NOMO-1 treated with DMSO at 0.1 percent for 48 hours (cell line): Measurements from ENCODE around the gene EFCAB8.
"Not testable (repeated sequence)": the region's sequence is repeated elsewhere in the genome, so short reads cannot be mapped to it uniquely, and the experiment has no call there.

Source experiments
- DNase-seq: peaks from one replicate; lab custom pipeline; 2025; ENCODE audit not compliant: unreplicated experiment; lab: John Stamatoyannopoulos, UW

Gene EFCAB8

DNA sequence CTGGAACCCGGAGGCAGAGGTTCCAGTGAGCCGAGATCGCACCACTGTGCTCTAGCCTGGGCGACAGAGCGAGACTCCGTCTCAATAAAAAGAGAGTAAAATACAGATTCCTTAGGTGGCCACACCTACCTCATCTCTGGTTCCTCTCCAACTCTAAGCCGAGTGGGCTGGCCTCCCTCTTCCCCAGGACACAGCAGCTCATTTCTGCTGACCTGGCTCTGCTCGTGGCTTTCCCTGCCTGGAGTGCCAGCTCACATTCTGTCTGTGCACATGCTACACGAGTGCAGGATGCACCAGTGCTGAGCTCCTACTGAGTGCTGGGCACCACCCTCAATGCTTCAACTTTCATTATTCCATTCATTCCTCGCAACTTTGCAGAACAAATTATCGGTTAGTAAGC, 28.8 kb downstream of the EFCAB8 start:
- DNase-seq = no peak

- no peak for DNase-seq
Observed at GRCh38 chr20:32888636-32889035, 29.9 kb downstream of the EFCAB8 start.

- DNase-seq = no peak
Observed at GRCh38 chr20:32889281-32889680, 30.6 kb downstream of the EFCAB8 start.

GRCh38 chr20:32891491-32891890, 32.8 kb downstream of the EFCAB8 start:
- DNase-seq = no peak

DNA sequence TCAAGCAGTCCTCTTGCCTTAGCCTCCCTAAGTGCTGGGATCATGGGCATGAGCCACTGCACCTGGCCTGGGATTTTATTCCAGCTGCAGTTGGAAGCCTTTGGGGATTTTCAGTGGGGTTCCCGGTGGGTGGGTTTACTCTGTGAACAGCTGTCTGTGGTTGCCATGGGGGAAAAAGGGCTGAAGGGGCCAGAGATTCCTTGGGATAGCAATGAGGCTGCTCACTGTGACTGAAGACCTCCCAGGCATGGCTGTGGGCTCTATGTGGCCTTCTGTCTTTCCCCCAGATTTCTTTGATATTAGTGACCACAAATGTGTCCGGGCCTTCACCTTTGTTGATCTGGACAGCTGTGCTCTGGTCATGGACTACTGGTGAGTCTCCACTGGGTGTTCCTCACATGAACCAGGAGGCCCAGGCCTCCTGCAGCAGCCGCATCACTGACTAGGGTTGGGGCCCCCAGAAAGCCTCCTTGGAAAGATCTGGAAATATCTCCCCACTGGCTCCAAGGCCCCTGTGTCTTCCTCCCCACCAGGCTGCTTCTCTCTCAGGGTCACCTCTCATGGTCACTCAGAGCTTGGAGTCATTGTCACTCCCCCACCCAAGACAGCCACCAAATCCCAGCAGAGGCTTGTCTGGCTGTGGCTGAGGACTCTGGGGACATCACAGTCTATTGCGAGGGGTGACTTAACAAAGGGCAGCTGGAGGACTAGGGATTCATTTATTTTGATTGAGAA, 33.4 kb downstream of the EFCAB8 start:
- DNase-seq = no peak

DNA sequence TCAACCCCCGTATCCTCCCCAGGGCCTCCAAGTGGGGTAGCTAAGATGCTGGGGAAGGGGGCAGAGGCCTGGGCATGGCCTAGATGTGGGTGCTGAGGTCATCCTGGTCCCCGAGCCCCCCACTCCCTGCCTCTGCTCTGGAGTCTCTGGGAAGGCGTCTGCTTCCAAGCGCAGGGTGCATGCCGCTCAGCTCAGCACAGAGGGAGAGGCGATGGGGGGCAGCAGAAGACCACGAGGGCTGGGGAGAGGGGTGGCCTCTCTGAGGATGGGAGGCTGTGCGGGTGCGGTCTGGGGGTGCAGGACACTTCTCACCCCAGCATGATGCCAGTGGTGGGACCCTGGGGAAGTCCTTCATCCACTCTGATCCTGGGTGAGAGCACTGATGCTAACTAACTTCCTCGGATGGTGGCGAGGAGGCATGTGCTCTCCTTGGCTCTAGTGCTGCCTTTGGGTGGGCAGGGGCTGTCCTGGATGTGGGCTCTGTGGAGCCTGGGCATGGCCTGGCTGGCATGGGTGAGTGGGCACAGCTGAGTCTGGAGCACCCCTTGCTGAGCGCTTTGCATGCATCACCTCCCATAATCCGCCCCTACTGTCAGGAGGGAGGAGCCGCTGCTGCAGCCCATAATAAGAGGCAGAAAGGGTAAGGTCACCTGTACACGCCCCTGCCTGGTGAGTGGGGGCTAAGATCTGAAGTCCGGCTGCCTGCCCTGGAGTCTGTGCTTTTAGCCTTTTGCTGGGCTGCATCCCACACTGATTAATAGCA, 34.7 kb downstream of the EFCAB8 start:
- no peak for DNase-seq

DNA sequence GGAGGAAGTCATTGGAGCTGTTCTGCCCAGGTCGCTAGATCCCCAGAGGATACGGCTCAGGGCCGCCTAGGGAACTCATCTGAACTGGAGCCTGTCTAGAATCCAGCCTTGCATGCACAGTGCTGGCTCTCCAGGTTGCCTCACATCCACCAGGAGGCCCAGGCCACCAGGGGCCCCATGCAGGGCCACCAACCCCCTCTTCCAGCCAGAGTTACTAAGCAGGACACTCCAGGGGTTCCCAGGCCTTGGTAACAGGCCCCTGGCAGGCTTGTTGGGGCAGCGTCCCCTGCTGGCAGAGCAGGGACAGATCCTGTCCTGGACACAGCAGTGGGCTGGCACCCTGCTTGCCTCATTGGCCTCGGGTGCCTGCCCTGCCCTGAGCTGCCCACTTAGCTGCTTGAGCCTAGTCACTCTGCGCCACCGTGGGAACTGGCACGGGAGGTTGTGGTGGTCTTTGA, 35.3 kb downstream of the EFCAB8 start:
- DNase-seq = no peak

GRCh38 chr20:32894711-32895355, 36.1 kb downstream of the EFCAB8 start:
- DNase-seq = no peak

DNA sequence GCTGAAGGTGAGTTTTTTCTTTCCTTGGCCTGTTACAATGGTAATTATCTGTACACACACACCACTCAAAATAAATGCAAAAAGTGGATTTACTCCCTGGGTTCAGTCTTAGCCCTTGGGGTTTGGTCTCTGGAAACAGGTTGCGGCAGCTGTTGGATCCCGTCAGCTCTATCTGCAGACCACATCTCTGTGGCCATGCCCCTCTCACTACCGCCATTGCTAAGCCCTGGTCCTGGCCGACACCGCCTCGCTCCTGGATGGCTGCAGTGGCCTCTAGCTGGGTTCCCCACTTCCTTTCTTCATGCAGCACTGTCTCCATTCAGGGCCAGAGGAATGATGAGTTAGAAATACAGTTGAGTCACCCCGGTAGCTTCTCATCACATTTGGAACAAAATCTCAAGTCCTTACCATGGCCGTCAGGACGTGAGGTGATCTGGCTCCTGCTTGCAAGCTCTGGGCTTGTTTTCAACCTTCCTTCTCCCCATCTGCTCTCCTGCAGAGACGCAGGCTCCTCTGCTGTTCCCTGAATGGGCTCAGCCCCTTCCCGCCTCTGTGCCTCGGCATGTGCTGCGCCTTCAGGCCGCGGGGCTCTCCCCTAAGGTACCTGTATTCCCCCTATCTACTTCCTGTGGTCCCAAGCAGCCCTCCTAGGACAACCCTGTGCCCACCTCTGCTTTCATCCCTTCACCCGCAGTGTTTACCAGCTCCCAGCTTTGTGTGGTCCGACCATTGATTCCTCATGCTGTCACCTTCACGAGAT, 38.0 kb downstream of the EFCAB8 start:
- no peak for DNase-seq

GRCh38 chr20:32898729-32899128, 40.0 kb downstream of the EFCAB8 start:
- DNase-seq = no peak

DNA sequence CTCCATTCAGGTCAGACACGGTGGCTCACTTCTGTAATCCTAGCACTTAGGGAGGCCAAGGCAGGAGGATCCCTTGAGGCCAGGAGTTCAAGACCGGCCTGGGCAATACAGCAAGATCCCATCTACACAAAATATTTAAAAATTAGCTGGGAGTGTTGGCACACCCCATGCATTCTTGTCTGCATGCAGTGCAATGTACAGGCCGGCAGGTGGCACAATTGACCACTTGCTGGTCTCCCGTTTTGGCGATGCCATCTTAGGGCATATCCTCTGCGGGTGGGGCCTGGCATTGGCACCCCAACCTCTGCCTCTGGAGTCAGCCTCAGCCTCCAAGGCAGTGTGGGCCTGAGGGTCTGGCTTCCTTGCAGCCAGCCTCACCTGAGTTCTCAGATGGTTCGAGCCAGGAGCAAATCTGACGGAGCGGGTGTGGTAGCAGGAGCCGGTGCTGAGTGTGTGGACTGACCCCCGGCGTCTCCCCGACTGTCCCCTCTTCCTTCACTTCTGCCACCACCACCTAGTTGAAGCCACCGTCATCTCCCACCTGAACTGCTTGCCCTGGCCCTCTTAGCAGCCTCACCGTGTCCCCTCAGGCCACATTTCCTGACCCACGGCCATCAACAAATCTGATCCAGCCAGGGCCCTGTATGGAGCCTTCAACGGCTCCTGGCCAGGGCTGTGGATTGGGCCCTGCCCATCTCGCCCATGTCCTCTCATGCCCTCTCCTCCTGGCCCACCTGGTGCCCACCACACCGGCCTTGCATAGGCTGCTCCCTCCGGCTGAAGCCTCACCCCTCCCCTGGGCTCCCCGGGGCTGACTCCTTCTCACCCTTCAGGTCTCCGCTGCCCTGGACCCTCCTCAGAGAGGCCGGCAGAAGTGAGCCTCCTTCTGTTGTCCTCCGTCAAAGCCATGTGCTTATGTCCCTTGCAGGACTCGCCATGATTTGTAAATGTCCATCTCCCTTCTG, 44.0 kb downstream of the EFCAB8 start:
- DNase-seq = peak; percentile 33

GRCh38 chr20:32903666-32904175, 45.0 kb downstream of the EFCAB8 start:
- DNase-seq = no peak

- DNase-seq = not testable (repeated sequence)
Observed at GRCh38 chr20:32904678-32905077, 46.0 kb downstream of the EFCAB8 start.

DNA sequence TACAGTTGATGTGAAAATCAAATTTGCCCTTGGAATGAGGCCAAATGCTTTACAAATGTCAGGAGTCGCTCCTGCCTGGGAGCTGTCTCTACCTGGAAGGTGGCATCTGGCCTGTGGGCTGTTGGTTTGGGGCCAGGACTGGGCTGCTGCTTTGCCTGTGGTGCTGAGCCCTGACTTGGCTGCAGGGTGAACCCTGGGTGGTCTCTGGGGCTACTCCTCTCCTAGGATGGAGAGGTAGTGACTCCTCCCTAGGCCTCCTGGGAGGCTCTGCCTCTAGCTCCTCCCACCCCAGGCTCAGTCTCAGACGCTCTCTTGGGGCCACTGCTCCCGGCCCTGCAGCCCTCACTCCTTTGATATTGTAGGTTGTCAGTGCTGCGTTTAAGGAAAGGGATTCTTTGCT, 47.5 kb downstream of the EFCAB8 start:
- DNase-seq = no peak

DNA sequence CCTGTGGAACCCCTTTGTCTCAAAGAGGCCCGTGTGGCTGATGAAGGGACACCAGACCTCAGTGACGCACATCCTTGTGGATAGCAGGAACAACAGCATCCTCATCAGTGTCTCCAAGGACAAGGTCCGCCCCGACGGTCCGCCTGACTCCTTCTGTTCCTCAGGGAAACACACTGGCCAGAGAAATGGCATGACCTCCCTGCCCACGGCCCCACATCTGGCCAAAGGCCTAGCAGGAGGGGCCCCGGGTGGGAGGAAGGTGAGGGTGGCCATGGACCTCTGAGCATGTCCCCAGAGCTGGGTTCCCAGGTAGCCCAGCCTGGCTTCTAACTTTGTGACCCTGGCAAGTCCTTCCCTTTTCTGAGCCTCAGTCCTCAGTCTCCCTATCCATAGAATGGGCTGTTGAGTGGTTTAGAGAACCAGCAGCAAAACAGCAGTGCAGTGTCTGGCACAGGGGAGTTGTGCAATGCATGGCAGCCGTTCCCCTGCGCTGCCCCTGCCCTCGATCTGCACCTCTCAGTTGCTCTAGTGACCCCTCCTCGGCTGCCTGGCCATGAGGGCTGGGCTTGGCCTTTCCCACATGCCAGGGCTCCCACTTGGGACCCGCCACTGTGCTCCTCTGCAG, 48.3 kb downstream of the EFCAB8 start:
- DNase-seq = no peak

DNA sequence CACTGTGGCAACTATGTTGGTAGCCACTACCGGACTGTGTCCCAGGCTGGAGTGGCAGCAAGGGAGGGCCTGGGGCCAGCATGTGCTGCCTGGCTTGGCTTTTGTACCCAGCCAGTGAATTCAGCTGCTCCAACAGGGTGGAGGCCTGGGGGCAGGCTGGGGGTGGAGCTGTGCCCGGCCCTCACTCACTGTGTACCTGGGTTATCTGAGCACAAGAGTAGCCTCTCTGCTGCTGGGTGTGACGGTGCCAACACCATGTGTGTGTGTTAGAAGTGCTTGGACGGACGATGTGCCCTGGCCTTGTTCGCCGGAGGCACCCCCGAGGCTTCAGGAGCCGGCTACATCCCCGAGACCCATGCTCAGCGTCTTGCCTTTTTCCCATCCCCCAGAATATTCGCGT, 49.2 kb downstream of the EFCAB8 start:
- DNase-seq = no peak

GRCh38 chr20:32908334-32909292, 49.9 kb downstream of the EFCAB8 start:
- DNase-seq = no peak

- no peak for DNase-seq
Observed at GRCh38 chr20:32909451-32909850, 50.7 kb downstream of the EFCAB8 start.
